ENCODE results near the gene KCNJ11. TPM values are rescaled to one million over a fixed set of nuclear protein-coding genes. Genes with fewer than 3 reads are reported as not detected.
A peak's percentile ranks its signal among the peaks of the same experiment; 100 is the strongest.

Gene KCNJ11
- total RNA-seq, 1 experiment from 2014 or later: 2.9 TPM

DNA sequence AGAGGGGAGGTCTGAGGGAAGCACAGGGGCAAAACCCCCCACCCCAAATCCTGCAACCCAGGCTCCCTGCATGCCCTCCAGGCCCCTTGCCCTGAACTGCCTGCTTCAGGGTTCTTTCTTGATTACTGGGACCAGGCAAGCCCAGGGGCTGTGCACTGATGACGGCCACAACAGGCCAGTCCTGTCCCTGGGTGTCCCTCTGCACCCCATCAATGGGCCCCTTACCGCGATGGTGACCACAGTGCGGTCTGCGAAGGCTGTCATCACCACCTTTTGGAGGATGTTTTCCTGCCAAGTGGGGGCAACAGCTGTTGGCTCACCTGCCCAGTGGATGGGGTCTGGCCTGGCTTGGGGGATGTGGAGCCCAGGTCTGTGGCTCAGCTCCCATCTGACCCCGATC lies 5.0 kb upstream of the KCNJ11 start:
- CTCF ChIA-PET: no interaction called here
- H3K36me3 Mint-ChIP-seq (ENCODE audit: insufficient read depth, unreplicated experiment): peaks cover 11% of the 10 kb centered on the region
- no peak for DNase-seq
- H3K4me3 Mint-ChIP-seq (ENCODE audit: low read depth, unreplicated experiment): no peak overlapping the region
- intact Hi-C loops (cut with micrococcal nuclease; ENCODE audit: unreplicated experiment): no loop called here
- BruUV-seq (replicated peaks): no TSS peak
- TF ChIP-seq, protein P1, sequence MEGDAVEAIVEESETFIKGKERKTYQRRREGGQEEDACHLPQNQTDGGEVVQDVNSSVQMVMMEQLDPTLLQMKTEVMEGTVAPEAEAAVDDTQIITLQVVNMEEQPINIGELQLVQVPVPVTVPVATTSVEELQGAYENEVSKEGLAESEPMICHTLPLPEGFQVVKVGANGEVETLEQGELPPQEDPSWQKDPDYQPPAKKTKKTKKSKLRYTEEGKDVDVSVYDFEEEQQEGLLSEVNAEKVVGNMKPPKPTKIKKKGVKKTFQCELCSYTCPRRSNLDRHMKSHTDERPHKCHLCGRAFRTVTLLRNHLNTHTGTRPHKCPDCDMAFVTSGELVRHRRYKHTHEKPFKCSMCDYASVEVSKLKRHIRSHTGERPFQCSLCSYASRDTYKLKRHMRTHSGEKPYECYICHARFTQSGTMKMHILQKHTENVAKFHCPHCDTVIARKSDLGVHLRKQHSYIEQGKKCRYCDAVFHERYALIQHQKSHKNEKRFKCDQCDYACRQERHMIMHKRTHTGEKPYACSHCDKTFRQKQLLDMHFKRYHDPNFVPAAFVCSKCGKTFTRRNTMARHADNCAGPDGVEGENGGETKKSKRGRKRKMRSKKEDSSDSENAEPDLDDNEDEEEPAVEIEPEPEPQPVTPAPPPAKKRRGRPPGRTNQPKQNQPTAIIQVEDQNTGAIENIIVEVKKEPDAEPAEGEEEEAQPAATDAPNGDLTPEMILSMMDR (IDR thresholded peaks at IDR 0.05; ENCODE audit: unreplicated experiment): no peak
- no peak overlapping the region for H3K27ac Mint-ChIP-seq (ENCODE audit: unreplicated experiment)
- no peaks in the 10 kb centered on the region for H3K9me3 Mint-ChIP-seq (ENCODE audit: low read depth, unreplicated experiment)
- peaks cover 14% of the 10 kb centered on the region for H3K27me3 Mint-ChIP-seq (ENCODE audit: unreplicated experiment)
- H3K4me1 Mint-ChIP-seq (ENCODE audit: low read depth, unreplicated experiment): peaks cover 4% of the 10 kb centered on the region

DNA sequence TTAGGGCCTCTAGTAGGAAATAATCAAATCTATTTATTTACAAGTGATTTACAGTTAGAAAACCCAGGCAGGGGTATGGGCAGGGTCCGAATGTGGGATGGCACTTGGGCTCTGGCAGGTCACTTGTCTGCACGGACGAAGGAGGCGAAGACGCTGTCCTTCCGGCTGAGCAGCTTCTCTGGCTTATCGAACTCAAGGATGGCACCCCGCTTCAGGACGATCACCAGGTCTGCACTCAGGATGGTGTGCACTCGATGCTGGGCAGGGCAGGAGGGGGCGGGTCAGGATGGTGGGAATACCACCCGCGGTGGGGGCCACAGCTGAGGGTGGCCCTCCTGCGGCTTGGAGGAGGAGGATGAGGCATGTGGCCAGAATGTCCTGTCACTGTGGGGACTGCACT lies 4.4 kb upstream of the KCNJ11 start:
- CTCF ChIA-PET: interaction anchor here (0.6 kb wide), 1 partner anchor 38 kb away, joined by 6 read pairs; no protein-coding TSS in a partner anchor
- DNase-seq: no peak
- H3K4me3 Mint-ChIP-seq (ENCODE audit: low read depth, unreplicated experiment): no peak overlapping the region
- peaks cover 16% of the 10 kb centered on the region for H3K36me3 Mint-ChIP-seq (ENCODE audit: insufficient read depth, unreplicated experiment)
- H3K27me3 Mint-ChIP-seq (ENCODE audit: unreplicated experiment): peaks cover 14% of the 10 kb centered on the region
- intact Hi-C loops (cut with micrococcal nuclease; ENCODE audit: unreplicated experiment): no loop called here
- H3K4me1 Mint-ChIP-seq (ENCODE audit: low read depth, unreplicated experiment): no peaks in the 10 kb centered on the region
- H3K27ac Mint-ChIP-seq (ENCODE audit: unreplicated experiment): no peak overlapping the region
- no TSS peak for BruUV-seq (replicated peaks)
- no peaks in the 10 kb centered on the region for H3K9me3 Mint-ChIP-seq (ENCODE audit: low read depth, unreplicated experiment)
- TF ChIP-seq, protein P1 (IDR thresholded peaks at IDR 0.05; ENCODE audit: unreplicated experiment): no peak

DNA sequence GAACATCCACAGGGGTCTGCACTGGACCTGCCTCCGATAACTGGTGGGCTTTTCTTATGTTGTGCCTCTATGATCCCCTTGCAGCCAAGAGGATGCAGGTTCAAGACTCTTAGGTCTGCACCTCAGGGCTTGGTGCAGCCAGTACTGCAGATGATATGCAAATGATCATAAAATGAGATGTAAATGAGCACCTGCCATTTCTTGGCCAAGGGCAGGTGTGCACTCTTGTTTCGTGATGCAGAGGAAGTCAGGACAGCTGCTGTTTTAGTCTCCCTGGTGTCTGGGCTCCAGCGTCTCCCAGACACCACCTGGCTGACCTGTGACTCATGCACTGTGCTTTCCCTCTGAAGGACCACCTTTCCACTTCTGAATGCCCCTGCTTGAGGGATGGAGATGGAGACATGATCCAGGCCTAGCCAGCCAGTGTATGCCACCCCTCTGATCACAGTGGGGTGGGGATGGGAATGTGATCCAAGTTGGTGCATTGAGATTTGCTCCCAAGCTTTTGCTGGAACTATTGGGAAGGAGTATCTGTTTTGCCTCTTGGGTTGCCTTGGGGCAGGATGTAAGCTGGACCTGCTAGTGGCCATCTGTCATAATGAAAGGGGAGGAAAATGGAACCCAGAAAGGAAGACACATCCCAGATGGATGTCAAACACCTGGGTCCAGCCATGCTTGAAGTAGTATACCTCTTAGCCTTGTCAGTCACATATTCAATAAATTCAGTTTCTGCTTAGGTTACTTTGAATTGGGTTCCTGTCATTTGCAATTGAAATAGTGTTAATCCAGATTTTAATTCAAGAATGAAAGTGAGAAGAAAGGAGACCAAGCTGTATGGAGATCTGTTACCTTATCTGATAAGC lies 3.3 kb upstream of the KCNJ11 start:
- CTCF ChIA-PET: no interaction called here

DNA sequence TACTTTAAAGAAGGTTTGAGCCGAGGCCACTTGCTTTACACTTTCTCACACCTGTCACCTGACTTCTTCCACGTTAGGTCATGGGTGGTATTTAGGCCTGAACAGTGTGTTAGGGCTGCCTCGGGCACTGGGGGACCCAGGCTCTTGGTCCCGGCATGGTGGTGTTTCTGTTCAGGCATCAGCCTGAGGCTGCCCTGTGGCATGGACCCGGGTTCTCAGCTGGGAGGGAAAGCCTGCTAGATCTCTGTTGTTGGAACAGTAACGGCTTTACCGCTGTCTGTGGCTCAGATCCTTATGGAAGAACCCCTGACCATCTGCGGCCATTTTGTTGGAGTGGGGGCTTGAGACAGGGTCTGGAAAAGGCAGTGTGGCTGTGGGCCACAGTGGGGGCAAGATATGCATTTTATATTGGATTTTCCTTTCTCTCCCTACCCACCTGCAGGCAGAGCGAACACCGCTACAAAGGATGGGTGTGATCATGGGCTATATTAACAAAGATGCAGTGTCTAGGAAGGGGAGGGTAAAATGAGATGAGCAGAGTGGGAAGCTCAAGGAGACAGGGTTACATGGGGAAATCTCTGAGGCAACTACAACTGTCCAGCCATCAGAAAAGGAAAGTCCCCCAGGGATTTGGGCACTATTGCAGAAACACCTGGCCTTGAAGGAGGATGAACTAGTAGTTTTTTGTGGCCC lies 1.6 kb upstream of the KCNJ11 start:
- intact Hi-C loops (cut with micrococcal nuclease; ENCODE audit: unreplicated experiment): loop anchor here (10.0 kb wide), 1 partner anchor 85 kb away; the partner anchor contains the start of gene ABCC8
- no TSS peak for BruUV-seq (replicated peaks)
- no peaks in the 10 kb centered on the region for H3K4me1 Mint-ChIP-seq (ENCODE audit: low read depth, unreplicated experiment)
- no peaks in the 10 kb centered on the region for H3K9me3 Mint-ChIP-seq (ENCODE audit: low read depth, unreplicated experiment)
- CTCF ChIA-PET: interaction anchor here (0.9 kb wide), 1 partner anchor 138 kb away, joined by 4 read pairs; no protein-coding TSS in a partner anchor
- peaks cover 22% of the 10 kb centered on the region for H3K36me3 Mint-ChIP-seq (ENCODE audit: insufficient read depth, unreplicated experiment)
- H3K27ac Mint-ChIP-seq (ENCODE audit: unreplicated experiment): no peak overlapping the region
- DNase-seq: no peak
- TF ChIP-seq, protein P1 (IDR thresholded peaks at IDR 0.05; ENCODE audit: unreplicated experiment): no peak
- no peaks in the 10 kb centered on the region for H3K27me3 Mint-ChIP-seq (ENCODE audit: unreplicated experiment)
- H3K4me3 Mint-ChIP-seq (ENCODE audit: low read depth, unreplicated experiment): peak overlapping the region; percentile 77

More for the DNA sequence above, 3.3 kb upstream of the KCNJ11 start:
- Mint-ChIP-seq H3K36me3 (ENCODE audit: insufficient read depth, unreplicated experiment) (peaks cover 22% of the 10 kb centered on the region), H3K4me1 (ENCODE audit: low read depth, unreplicated experiment) (no peaks in the 10 kb centered on the region), H3K27ac (ENCODE audit: unreplicated experiment) (no peak overlapping the region), H3K9me3 (ENCODE audit: low read depth, unreplicated experiment) (no peaks in the 10 kb centered on the region), H3K4me3 (ENCODE audit: low read depth, unreplicated experiment) (no peak overlapping the region), H3K27me3 (ENCODE audit: unreplicated experiment) (peaks cover 11% of the 10 kb centered on the region)
- BruUV-seq (replicated peaks): no TSS peak
- no peak for DNase-seq
- TF ChIP-seq, protein P1 (IDR thresholded peaks at IDR 0.05; ENCODE audit: unreplicated experiment): no peak
- intact Hi-C loops (cut with micrococcal nuclease; ENCODE audit: unreplicated experiment): no loop called here

All from Calu3 (cell line).